T follicular helper cell (primary cell): ENCODE measurements around the gene FOSL1.
"Not testable (repeated sequence)": the region's sequence is repeated elsewhere in the genome, so short reads cannot be mapped to it uniquely, and the experiment has no call there.

ENCODE experiments used
- DNase-seq: peaks from one replicate; pipeline ENCODE4 v3.0.0-alpha.2; 2020; ENCODE audit warnings: low read depth

FOSL1 gene

DNA sequence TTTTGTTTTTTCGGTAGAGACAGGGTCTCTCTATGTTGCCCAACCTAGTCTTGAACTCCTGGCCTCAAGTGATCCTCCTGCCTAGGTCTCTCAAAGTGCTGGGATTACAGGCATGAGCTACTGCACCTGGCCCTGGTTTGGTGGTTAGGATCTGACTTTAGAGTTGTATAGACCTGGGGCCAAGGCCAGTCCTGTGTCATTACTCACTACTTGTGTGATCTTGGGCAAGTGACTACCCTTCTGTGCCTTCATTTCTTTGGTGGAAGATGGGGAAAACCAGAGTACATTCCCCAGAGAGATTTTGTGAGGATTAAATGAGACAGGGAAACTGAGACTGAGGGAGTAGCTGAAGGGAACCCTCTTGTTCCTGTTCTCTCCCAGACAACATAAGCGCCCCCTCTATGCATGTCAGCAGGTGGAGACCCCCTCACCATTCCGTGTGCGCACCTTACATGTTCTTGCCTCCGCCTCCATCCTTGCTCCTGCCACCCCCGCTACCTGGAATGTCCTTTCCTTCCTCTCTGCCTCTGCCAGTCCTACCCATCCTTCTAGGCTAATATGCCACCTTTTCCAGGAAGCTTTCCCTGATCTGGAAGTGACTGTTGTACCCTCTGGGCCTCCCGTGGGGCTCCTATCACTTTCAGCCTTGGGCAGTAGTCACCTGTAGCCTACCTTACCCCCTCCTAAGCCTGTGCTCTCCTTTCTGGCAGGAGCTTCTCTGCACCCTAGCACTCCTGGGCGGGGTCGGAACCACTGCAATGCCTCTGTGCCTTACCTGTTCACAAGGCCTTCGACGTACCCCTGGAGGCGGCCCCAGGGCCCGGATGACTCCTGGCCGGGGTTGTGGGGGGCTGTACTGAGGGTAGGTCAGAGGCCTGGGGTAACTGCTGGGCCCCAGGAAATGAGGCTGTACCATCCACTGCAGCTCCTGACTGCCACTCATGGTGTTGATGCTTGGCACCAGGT, 3.9 kb downstream of the FOSL1 start:
- DNase-seq = no peak

DNA sequence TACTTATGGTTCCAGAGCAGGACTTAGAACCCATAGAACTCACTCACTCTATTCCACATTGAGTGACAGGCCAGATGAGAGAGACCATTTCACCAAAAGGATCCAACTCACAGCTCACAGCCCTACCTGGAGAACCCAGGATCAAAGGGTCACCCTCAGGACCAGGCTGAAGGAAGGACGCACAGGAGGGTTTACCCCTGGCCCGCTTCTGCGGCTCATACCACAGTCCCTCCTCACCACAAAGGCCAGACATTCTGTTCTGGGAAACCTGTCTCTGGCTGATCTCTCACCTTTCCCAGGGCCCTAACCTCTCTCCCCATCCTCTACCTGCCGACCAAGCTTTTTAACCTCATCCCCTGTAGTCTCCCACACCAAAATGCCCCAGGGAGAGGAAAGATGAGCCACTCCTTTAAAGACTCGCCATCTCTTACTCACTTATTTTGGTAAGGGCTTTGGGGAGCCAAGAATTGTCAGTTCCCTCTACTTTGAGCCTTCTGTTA, 4.7 kb downstream of the FOSL1 start:
- no peak for DNase-seq

DNA sequence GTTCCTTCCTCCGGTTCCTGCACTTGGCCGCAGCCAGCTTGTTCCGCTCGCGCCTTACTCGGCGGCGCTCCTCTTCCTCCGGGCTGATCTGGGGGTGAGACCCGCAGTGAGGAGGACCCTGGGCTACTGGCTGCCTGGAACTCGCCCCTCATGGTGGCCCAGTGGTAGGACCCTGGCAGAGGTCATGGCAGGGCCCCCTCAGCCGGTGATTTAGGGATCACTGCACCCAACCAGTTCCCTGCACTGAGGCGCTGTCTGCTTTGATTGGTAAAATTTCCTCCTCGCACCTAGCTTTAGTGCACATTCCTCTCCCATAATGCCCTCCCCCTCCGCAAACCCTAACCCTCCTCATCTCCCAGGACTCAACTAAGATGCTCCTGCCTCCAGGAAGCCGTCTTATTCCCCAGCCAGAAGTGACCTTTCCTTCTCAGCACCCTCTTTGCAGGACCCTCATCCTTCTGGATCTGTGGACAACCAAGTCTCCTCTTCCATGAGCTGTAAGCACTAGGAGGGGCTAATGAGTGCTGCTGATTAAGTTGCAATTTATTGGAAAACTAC, 6.1 kb downstream of the FOSL1 start:
- no peak for DNase-seq

DNA sequence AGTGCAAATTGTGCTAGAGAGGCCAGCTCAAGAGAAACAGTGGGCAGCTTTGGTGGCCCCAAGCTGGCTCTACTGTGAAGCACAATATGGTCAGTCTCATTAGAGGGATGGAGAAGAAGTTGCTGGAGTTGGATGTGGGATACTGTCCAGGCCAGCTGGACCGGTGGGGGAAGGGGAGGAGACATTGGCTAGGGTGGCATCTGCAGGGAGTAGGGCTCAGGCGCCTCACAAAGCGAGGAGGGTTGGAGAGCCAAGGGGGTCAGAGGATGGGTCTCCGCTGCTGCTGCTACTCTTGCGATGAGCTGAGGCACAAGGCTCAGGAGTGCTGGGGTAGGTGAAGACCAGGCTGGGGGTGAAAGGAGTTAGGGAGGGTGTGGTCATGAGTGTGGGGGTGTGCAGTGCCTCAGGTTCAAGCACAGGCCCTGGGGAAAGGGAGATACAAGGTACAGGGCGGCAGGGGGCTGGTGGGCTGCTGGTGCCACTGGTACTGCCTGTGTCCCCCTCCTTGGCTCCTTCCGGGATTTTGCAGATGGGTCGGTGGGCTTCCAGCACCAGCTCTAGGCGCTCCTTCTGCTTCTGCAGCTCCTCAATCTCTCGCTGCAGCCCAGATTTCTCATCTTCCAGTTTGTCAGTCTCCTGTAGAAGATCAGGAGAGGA, 7.4 kb downstream of the FOSL1 start:
- DNase-seq = no peak

DNA sequence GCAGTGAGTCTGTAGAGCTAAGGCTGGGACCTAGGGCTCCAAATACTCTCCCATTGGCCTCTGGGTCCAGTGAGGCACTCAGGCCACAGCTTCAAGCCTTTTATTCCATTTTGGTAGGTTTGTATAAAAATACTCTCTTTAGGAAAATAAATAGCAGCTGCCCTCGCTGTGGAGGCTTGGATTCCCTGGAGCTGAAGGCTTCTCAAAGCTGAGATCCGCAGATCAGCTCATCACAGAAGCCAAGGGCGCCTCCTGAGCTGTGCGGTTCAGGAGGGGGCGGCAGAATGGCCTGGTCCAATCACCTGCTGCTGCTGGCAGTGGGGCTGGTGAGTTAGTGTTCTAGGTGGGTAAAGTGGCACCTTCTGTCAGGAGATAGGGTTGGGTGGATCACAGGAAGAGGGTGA, 8.0 kb downstream of the FOSL1 start:
- DNase-seq = not testable (repeated sequence)

DNA sequence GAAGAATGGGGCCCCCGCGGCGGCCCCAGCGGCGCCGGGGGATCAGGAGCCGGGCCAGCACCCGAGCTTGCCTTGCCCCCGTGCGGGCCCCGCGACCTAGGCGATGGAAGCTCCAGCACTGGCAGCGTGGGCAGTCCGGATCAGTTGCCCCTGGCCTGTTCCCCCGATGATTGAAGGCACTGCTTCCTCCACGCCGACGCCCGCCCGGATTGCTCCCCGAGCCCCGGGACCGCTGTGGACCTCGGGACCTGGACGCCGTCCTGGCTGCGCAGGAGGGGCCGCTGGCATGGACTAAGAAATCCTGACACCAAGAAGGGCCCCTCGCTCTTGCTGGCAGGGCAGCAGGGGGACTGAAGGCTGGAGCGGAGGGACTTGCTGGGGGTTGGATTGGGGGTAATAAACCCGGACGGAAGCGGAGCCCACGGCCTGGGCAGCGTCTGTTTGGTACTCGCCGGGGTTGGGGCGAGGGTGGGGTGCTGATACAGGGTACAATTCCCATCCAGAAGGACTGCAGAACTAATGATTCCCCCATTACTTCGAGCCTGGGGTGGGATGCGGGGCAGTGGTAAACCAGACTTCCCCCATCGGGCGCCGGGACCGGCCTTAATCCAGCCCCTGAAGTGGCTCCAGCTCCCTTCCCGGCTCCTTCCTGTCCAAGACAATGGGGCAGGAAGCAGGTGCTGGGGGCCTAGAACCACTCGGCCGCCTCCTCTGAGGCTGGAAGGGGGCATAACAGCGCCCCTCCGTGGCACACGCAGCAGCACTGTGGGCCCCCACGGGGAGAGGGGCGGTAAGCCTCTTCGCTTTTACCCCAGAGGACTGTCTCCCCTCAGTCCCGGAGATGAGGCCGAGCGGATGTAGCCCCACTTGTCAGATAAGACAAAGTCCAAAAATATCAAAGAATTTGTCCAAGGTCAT, 8.7 kb downstream of the FOSL1 start:
- DNase-seq = no peak

DNA sequence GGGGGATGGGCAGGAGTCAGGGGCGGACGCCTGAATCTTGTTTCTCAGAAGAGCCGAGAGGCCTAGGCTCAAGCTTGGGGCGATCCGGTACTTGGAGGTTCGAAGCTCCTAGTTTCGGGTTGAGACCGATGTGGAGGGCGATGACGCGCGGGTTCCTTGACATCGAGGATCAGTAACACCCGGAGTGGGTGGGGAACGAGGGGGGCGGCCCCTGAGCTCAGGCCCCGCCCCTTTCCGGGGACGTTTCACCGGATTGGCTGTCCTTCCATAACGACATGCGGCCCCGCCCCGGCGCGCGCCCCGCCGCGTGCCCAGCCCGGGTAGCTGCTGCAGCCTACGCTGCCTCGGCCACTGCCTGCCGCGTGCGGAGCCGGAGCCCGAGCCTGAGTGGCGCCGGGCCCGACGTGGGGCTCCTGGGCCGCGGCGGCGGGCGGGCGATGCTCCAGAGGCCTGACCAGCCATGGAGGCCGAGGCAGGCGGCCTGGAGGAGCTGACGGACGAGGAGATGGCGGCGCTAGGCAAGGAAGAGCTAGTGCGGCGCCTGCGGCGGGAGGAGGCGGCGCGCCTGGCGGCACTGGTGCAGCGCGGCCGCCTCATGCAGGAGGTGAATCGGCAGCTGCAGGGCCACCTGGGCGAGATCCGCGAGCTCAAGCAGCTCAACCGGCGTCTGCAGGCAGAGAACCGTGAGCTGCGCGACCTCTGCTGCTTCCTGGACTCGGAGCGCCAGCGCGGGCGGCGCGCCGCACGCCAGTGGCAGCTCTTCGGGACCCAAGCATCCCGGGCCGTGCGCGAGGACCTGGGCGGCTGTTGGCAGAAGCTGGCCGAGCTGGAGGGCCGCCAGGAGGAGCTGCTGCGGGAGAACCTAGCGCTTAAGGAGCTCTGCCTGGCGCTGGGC, 9.6 kb downstream of the FOSL1 start, which contains the start of gene CCDC85B:
Gene CCDC85B, plus strand, starts transcription at position 350 of the 895 bp plus-strand sequence. Its CDS starts 111 bp downstream, at position 461.
- peak; percentile 98 for DNase-seq

DNA sequence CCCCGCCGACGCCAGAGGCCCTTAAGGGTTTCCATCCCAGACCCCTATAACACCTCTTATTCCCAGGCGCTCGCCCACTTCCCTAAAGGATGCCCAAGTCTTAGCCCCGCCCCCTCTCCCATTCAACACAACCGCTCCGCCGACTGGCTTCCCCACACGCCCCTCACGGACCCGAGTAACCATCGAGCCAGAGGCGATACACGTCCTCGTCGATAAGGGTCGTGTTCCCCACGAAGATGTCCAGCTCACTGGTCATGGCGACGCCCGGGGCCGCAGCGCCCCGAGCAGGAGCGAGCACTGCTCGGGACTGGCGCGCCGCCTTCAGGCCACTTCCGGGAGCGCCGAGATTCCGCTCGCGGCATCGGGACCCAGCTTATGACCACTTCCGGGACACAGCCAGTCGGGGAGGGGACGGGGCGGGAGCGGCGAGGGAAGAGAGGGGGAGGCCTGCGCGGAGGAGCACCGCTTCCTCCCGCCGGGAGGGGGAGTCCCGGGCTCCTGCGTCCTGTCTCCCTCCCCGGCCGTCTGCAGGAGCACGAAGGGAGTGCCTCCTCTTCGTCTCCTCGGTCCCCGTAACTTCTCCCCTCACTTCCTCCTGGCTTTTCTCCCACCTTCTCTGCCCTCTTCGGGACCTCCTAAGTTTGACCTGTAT, 11.9 kb downstream of the FOSL1 start, which contains the start of gene FIBP:
Gene FIBP, minus strand, starts transcription at position 309 of the 652 bp plus-strand sequence. Its CDS starts 53 bp downstream, at position 256.
- DNase-seq = peak; percentile 94

DNA sequence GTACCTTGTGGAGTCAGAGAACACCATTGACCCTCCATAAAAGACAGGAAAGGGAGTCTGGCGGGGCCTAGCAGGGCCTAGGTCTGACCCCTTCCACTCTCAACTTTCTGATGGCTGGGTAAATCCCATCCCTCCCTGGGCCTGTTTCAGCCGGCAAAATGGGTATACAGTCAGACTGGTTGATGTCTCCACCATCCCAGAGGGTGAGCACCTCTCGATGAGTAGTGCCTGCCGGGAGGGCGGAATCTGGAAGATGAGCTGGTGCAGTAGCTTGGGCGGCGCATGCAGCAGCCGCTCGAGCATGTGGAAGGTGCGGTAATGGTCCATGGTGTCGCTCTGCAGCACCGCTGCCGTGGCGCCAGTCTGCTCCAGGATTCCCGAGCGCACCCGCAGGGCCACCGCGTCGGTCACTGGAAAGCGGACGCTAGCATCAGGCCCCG, 12.4 kb downstream of the FOSL1 start:
- no peak for DNase-seq

DNA sequence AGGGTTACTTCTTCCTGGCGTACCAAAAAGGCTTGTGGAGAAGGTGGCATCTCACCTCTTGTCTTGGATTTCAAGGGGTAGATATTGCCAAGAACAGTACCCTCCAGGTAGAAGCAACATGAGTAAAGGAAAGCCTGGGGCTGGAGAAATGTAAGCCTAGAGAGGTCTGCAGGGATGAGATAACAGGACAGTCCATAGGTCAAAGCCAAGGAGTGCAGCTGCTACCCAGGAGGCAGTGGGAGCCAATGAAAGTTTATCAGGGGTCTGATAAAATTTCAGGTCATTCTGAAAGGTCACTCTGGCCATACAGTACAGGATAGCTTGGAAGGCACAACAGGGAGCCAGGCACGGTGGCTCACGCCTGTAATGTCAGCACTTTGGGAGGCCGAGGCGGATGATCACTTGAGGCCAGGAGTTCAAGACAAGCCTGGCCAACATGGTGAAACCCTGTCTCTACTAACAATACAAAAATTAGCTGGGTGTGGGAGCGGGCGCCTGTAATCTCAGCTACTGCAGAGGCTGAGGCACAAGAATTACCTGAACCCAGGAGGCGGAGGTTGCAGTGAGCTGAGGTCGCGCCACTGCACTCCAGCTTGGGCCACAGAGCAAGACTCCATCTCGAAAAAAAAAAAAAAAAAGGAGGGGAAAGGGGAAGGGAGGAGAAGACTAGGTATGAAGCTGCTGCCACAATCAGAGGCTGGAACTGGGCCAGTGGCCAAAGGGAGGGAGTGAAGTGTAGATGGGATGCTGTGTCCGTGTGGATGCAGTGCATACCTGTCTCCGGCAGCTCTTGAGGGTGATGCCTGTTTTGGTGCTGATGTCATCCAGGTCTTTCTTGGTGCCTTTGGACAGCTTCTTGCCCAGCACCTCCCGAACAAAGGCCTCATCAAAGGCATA, 13.1 kb downstream of the FOSL1 start:
- no peak for DNase-seq

DNA sequence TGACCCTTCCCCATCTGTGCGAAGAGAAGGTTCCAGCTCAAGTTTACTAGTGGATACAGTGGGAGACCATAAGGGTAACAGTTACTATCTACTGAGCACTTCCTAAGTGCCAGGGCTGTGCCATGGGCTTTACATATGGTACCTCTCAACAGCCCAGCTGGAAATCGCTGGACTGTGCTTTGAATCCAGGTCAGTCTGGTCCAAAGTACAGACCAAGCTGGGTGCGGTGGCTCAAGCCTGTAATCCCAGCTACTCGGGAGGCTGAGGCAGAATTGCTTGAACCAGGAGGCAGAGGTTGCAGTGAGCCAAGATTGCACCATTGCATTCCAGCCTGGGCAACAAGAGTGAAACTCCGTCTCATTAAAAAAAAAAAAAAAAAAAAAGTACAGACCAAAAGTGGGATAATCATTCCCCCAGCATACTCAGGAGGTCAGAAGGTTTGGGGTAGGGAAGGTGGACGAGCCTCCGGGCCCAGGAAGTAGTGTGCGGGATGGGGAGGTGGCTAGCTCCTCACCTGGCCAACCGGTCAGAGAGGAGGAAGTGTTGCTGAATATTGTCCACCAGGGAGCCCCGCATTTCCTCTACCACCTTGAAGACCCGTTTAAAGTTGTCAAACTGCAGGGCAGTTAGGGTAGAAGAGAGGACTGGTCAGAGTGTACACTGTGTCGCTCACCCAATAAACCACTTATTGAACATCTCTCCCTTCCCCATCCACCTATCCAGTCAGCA, 14.2 kb downstream of the FOSL1 start:
- no peak for DNase-seq

DNA sequence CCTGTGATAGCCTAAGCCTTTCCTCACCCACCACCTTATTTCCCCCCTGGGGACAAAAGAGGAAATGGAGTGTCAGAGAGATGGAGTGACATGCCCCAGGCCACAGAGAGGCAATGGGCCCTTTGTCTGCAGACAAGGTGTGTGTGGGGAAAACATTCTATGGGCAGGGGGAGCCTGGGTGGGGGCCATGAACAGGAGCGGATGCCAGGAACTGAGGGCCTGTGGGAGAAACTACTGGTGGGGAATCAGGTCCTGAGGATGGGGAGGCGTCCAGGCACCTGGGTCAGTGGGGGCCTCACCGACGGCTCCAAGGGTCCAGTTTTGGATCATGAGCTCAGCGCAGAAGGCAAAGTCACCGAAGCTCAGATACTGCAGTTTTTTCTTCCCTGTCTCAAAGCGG, 15.0 kb downstream of the FOSL1 start:
- DNase-seq = no peak

DNA sequence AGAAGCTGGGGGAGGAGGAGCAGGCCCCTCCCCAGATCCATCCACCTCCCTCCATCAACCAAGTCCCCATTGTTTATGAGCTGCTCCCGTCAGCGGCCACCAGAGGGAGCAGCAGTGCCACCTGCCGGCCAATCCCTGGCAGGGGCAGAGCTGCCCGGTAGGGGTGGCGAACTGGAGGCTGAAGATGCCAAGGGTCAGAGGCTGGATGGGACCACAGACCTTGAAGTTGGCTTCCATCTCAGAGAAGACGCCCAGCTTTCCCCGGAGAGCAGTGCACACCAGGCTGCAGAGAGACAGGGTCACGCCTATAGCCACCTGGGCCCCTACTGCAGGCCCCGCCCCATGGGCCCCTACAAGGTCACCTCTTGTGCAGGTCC, 15.5 kb downstream of the FOSL1 start:
- peak; percentile 75 for DNase-seq

DNA sequence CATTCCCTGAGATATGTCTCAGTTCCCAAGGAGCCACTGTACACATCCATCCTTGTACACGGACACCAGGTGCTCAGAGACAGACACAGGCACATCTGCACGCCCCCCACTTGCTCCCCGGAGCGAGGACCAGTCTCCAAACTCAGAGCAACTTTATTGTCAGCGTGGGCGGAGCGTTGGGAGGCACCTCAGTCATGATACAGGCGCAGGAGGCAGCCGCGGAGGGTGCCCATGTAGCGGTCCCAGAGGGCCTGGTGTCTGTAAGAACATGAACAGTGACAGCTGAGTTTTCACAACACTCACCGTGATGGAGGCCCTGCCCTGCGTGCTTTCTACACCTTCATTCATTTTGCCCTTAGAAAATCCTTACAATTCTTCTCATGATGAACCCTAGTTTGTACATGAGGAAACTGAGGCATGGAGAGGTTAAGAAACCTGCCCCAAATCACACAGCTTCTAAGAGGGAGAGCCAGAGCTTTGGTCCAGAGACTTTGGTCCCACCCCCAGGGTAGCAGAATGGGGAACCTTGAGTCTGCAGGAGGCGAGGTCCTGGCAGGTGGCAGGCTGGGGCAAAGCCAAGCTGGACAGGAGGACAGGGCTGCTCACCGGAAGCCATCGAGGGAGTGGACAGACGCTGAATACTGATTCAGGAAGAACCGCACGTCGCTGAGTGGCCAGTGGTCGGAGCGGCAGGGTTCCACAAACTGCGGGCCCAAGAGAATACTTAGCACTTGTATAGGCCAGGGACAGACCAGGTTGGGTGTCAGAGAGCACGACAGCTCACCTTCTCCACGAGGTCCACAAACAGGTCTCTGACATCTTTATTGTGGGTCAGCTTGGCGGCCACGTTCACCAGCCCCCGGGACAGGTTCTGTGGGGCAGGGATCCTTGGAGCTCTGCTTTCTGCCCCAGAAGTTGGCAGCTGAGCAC, 16.1 kb downstream of the FOSL1 start:
- no peak for DNase-seq

DNA sequence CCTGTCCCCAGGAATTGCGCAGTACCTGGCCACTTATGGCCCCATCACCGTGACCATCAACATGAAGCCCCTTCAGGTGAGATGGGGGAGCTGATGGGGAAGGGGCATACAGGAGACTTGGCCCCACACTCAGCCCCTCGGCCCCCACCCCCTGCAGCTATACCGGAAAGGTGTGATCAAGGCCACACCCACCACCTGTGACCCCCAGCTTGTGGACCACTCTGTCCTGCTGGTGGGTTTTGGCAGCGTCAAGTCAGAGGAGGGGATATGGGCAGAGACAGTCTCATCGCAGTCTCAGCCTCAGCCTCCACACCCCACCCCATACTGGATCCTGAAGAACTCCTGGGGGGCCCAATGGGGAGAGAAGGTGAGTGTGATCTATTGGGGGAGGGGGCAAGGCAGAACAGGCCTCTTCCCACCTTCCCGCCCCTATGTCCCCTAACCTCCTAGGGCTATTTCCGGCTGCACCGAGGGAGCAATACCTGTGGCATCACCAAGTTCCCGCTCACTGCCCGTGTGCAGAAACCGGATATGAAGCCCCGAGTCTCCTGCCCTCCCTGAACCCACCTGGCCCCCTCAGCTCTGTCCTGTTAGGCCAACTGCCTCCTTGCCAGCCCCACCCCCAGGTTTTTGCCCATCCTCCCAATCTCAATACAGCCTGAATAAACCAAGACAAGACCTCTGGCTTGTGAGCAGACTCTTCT, 17.0 kb downstream of the FOSL1 start:
- DNase-seq = no peak
